Adrenal gland (tissue), 5 donors: ENCODE data around the gene KCNK5.

ENCODE experiments used
- CTCF ChIP-seq, 6 experiments: fragments of 450-650 bp in 4 of 6; fragments of 200-600 bp in 2 of 6; sonication (generic) in 1 of 6; IDR thresholded peaks; 1 replicate in 5 of 6; 2 replicates in 1 of 6; pipeline versions ENCODE4 v1.5.1 to v1.8.0; 2016 to 2021; ENCODE audit warnings: antibody characterized with exemption in 6 of 6, mild to moderate bottlenecking in 2 of 6, moderate library complexity in 1 of 6
- POLR2A ChIP-seq, 2 donors: fragments of 450-650 bp; IDR thresholded peaks; one replicate each; pipeline ENCODE4 v1.6.1; 2017; ENCODE audit warnings: antibody characterized with exemption in 2 of 2, mild to moderate bottlenecking in 2 of 2, moderate library complexity in 1 of 2
- donor health status: DM: no; HTN: no; CAD: no.

GRCh38 chr6:39243809-39244208 lies 14.5 kb upstream of the KCNK5 start:
- no peak for TF ChIP-seq CTCF (IDR thresholded peaks at IDR 0.05)
- TF ChIP-seq POLR2A (IDR thresholded peaks at IDR 0.05), result no peak
